Measurements from ENCODE around the gene CCDC187.

CCDC187 gene

DNA sequence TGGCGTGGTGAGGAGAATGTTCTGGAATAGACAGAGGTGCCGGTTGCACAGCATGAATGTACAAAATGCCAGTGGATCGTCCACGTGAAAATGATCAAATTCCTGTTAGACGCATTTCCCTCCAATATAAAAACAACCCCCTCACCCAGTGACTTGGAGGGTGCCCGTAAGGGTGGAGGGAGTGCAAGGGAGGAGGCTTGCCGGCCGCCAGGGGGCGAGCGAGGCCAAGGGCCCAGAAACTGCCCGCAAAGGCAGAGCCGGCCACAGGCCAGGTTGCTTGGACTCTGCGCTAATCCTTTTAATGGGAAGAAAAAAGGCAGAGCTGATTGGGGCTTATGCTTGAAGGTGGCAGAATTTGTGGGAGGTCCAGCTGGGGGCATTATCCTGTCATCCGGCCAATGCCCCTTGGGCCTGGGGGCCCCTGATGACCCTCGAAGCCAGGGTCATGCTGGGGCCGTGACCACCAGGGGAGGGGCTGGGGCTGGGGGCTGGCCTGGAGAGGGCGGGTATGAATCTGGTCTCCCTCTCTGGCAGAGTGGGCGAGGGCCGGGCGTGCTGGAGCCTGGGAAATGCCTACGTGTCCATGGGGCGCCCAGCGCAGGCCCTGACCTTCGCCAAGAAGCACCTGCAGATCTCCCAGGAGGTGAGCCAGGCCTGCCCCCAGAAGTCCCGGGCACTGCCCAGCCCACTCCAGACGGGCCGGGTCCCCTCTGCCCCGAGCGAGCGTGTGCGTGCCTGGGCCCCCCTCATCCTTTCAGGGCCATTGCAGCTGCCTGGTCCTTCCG is 35.5 kb upstream of the CCDC187 start:
- DNase-seq (ENCODE audit: low read depth in 2 of 2) = no peak

DNA sequence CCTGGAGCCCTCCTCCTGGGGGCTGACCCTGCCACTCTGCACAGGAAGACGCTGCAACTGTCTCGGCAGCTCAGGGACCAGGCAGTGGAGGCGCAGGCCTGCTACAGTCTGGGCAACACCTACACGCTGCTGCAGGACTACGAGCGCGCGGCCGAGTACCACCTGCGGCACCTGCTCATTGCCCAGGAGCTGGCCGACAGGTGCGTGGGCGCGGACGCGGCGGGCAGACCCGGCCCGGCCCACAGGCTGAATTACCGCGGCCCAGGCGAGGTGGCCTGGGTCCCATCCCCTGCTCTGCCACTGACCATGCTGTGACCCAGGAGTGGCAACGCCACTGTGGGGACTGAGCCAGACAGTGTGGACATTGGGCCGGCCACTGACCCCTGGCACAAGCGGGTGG is 34.6 kb upstream of the CCDC187 start:
- no peak for DNase-seq (ENCODE audit: low read depth in 2 of 2)

DNA sequence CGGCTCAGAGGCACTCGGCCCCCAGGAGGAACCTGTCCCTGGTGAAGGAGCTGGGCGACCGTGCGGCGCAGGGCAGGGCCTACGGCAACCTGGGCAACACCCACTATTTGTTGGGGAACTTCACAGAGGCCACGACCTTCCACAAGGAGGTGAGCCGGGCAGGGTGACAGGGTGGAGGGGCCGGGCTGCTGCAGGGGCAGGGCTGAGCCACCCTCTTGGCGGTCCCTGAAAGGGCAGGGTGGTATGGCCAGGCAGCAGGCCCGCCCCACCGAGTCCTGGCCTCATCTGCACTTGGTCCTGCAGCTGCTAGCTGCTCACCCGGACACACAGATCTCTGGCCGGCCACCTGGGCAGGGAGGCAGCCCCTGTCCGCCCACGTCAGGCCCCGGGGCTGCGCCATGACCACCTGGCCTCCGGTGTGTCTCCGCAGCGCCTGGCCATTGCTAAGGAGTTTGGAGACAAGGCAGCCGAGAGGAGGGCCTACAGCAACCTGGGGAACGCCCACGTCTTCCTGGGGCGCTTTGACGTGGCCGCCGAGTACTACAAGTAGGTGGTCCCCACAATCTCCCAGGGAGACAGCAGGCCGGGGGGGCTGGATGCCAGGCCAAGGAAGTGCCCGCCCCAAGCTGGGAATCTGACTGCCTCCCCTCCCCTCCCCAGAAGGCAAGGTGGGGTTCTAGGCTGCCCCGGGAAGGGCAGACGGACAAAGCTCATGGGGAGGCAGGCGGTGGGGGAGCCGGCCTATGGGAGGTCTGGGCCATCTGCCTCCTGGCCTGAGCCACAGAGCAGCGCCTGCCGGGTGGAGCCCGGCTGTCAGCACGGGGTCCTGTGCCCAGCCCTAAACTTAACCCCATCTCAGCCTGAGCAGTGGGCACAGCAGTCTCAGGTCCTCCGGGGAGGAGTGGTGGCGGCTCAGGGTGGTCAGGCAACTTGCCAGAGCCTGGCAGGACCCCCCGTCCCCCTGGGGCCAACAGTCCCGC is 33.8 kb upstream of the CCDC187 start:
- DNase-seq (ENCODE audit: low read depth in 2 of 2) = no peak

DNA sequence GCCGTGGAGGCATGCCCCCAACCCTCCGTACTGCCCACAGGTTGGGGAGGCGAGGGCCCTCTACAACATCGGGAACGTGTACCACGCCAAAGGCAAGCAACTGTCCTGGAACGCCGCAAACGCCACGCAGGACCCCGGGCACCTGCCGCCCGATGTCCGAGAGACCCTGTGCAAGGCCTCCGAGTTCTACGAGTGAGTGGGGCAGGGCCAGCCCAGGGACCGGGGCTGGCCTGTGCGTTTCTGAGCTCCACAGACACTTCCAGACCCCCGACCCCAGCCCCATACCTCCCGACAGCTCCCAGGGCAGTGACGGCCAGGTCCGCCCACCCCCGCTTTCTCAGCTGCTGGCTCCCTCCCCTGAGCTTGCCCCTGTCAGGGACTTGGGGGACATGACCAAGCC is 33.0 kb upstream of the CCDC187 start:
- DNase-seq (ENCODE audit: low read depth in 2 of 2) = no peak

DNA sequence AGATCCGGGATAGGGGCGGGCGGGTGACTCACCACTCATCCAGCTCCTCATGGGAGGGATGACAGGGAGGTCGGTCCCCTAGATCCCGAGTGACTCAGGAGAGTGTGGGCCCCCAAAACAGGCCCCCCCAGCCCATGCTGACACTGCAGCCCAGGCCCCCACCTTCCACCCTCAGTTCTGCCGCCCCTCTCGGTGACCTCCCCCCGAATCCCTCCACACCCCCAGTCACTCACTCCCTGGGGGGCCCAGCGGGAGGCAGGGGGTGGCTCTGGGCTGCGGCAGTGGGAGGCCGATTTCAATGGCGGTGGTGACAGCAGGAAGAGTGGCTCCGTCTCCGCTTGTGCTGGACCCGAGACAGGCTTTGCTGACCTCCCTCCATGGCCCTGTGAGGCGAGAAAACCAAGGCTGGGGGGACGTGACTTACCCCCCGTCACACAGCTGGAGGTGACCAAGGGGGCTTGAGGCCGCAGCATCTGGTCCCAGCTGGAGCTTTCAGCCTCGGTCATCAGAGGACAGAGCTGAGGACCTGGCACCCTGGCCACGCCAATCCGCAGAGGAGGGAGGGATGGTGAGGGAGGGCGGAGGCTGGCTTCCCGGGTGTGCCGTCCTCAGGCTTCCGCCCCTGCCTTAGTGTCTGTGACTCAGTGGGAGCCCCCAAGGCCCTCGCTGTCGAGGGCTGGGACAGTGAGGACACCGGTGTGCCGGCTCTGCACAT is 32.4 kb upstream of the CCDC187 start:
- no peak for DNase-seq (ENCODE audit: low read depth in 2 of 2)

DNA sequence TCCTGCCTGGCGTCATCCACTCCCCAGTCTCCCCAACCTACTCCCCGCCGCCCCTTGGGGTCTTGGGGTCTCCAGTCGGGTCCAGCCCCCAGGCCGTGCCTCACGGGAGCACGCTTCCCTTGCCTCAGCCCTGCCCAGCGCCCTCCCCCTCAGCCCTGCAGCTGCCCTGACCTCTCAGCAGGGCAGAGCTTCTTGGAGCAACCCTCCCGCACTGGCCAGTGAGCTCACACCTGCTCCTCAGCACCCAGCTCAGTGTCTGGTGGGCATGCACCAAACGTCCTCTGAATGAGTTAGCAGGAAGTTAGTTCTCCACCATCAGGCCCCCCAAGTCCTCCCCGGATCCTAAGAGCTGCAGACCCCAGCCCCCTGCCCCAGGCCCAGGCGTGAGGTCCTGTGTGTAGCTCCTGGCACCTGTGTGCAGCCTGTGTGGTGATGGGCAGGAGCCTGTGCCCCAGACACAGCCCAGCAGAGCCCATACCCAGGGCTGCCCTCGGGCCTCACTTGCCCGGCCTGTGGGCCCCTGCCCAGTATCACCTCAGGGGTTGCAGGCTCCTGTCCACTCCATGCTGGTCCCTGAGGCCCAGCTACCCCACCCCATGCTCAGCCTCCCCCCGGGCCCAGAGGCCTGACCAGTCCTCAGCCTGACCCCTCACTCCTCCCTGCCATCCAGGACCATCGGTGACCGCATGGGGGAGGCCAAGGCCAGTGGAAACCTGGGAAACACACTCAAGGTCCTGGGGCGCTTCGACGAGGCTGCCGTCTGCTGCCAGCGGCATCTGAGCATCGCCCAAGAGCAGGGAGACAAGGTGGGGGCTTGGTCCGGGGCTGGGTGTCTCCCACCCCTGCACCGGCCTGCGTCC is 31.6 kb upstream of the CCDC187 start:
- DNase-seq (ENCODE audit: low read depth in 2 of 2) = no peak

DNA sequence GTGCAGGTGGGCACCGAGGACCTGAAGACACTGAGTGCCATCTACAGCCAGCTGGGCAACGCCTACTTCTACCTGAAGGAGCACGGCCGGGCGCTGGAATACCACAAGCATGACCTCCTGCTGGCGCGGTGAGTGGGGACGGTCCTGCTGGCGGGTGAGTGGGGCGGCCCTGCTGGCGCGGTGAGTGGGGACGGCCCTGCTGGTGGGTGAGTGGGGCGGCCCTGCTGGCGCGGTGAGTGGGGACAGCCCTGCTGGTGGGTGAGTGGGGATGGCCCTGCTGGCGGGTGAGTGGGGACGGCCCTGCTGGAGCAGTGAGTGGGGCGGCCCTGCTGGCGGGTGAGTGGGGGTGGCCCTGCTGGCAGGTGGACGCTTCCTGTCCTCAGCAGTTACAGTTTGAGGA is 30.6 kb upstream of the CCDC187 start:
- DNase-seq (ENCODE audit: low read depth in 2 of 2) = no peak

DNA sequence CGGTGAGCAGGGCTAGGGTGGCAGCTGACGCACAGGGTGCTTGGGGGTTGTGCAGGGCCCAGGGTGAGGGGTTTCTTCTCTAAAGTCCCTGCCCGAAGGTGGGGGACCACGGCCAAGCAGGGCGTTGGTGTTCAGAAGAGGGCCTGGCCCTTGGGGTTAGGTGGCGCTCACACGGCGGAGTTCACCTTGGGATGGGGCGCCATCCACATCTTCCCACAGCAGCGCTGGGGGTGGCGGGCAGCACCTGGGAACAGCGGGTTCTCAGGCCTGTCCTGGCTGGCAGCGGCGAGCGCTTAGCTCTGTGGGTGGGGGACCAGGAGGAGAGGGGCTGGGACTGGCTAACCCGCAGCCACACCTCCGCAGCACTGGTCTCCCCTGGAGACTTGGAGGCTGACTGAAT is 29.6 kb upstream of the CCDC187 start:
- DNase-seq (ENCODE audit: low read depth in 2 of 2) = no peak

DNA sequence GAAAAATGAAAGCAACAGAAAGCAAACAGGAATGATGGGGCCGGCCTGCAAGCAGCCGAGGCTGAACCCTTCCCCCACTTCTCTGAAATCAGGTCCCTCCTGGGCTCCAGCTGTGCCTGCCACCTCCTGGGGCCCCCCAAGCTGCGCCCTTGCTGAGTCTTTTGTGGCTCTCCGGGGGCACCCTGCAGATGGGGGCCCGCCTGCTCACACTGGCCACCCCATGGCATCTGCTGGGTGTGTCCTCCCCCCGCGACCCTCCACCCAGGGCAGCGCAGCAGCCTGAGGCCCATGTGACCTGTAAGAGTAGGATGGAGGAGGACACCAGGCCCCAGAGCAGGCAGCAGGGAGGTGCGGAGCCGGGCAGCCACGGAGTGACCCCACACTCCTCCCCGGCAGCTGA is 29.2 kb upstream of the CCDC187 start:
- no peak for DNase-seq (ENCODE audit: low read depth in 2 of 2)

DNA sequence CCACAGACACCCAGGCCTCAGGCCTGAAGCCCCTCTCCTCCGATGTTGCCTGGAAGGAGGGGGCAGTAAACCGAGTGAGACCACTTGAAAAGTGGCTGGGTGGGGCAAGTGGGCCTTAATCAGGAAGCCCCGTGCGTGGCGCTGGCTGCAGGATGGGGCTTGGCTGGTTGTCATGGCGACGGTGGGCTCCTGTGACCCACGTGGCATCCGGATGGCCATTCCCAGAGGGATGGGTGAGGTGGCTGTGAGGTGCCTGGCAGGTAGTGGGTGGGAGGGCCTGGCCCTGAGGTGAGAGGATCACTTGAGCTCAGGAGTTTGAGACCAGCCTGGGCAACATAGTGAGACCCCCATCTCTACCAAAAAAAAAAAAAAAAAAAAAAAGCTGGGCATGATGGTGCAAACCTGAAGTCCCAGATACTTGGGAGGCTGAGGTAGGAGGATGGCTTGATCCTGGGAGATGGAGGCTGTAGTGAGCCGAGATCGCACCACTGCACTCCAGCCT is 28.6 kb upstream of the CCDC187 start:
- no peak for DNase-seq (ENCODE audit: low read depth in 2 of 2)

DNA sequence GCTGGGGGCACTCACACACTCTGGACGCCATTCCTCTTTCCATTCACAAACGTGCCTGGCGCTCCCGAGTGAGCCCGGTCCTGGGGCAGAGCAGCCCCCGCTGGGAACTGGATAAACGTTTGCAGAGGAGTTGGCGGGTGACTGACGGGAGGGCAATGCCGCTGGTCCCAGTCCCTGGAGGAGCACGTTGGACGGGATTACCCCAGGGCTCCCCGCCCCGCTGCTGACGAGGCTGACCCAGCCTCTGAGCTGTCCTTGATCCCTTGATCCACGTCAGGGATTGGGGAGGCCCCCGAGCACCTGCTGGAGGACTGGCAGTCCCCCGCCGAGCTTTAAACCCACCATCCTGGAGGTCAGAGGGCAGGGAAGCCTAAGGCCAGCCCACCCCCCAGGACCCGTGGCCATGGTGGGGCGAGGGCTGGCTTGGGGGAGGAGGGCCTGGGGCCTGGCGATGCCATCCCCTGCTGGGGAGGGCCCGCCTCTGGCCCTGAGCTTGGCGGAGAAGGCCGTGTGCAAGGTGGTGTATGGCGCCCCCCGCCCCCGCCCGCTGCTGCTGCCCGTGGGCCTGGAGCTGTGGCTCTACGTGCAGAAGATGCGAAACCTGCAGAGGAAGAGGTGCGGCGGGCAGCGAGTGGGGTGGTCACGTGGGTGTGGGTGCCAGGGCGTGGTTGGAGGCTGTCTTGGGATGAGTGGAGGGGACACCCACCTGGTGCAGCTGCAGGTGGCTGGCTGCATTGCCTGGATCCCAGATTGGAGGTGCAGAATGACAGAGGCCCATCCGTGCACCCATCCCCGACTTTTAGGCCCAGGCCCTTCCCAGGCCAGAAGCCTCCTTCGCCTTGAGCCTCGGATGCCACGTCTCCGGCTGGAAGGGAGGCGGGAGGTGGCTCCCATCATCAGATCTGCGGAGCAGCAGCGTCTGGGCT is 27.9 kb upstream of the CCDC187 start:
- DNase-seq (ENCODE audit: low read depth in 2 of 2) = no peak

DNA sequence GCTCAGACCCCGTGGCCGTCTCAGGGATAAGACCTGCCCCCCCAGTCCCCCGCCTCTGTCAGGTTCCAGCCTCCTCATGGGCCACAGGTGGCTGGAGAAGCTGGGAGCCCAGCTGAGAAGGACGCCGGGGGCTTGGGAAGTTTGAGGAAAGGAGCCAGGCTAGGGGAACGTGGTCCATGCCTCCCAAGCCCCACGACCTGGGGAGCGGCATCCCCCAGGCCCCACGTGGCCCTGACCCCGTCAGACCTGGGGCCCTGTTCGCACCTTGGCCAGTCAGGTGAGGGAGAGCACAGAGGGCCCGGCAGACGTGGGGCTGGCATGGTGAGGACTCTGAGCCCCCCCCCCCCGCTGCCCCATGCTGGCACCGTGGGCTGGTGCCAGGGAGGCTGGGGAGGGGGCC is 27.1 kb upstream of the CCDC187 start:
- DNase-seq (ENCODE audit: low read depth in 2 of 2) = no peak

DNA sequence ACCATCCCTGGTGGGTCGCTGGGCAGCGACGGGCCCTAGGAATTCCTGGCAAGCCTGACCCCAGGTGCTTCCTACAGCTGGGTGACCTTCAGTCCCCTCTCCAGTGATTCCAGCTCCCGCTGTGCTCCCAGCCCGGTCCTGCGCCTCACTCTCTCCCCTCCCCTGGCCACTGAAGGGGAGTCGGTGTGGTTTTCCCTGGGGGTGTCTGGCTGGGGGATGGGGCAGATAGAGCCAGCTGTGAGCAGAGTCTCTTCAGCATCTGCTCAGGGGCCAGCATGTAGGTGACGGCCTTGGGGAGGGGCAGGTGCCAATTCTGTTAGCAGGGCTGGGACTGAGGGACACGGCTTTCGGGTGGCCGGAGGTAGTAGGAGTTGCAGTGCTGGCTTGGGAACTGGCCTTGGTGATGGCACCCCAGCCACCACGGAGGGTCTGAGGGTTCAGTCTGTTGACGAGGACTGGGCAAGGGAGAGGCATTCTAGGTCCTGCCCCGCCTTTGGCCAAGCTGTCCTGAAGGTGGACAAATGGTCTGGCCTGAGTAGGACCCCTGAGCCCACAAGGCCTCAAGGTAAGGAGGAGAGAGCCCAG is 26.6 kb upstream of the CCDC187 start:
- DNase-seq (ENCODE audit: low read depth in 2 of 2) = no peak

DNA sequence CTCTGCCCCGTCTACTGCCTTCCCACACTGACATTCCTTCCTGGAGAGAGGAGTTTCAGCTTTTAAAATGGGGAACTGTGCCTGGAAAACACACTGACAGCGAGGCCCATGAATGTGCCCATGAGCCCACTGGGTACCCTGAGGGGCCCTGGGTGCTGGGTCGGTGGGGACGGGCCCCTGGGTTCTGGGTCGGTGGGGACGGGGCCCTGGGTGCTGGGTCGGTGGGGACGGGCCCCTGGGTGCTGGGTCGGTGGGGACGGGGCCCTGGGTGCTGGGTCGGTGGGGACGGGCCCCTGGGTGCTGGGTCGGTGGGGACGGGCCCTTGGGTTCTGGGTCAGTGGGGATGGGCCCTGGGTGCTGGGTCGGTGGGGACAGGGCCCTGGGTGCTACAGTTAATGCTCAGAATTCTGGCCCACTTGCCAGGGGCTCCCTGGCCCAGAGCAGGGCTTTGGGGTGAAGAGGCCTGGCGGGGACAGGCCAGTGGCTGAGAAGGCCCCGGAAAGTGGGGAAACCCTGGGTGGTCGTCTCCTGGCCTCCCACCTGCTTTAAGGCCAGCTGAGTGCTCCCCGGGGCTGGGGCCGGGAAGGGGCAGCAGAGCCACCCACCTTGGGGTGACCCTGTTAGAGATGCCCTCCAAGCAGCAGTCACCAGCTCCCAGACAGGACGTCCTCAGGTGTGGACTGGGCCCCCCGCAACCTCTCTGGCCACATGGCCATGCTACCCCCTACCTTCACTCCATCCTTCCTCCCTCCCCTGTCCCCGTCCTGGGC is 25.9 kb upstream of the CCDC187 start:
- no peak for DNase-seq (ENCODE audit: low read depth in 2 of 2)

DNA sequence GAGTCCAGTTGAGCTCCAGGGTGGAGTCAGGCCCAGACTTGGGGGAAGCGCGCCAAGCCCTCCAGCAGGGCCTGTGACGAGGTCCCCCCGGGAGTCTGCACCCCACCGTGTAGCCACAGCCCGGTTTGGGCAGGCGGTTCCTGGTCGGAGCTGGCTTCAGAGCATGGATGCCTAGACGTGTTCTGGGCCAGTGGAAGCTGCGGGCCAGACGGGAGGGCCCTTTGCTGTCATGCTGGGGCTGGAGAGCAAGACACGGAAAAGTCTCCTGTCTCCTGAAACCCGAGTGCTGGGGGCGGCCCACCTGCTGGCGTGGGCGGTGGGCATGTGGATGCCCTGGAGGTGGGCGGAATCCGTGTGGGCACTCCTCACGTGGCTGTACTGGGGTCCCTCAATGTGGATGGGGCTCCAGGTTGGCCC is 25.3 kb upstream of the CCDC187 start:
- no peak for DNase-seq (ENCODE audit: low read depth in 2 of 2)

DNA sequence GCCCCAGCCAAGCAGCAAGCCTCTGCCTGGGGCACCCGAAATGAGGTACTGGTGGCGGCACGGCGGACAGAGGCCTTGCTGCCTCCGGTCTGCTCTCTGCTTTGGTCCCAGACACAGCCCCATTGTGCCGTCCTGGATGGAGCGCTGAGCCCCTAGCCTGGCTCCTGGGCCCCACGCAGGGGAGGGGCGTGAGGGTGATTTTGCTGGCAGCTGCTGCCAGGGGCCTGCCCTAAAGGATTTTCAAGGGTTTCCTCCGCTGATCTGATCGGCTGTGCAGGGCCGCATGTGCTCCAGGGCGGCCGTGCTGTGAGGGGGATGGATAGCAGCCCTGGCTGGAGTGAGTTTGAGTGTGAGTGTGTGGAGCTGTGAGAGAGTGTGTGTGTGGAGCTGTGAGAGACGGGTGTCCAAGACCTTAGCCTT is 24.7 kb upstream of the CCDC187 start:
- no peak for DNase-seq (ENCODE audit: low read depth in 2 of 2)

DNA sequence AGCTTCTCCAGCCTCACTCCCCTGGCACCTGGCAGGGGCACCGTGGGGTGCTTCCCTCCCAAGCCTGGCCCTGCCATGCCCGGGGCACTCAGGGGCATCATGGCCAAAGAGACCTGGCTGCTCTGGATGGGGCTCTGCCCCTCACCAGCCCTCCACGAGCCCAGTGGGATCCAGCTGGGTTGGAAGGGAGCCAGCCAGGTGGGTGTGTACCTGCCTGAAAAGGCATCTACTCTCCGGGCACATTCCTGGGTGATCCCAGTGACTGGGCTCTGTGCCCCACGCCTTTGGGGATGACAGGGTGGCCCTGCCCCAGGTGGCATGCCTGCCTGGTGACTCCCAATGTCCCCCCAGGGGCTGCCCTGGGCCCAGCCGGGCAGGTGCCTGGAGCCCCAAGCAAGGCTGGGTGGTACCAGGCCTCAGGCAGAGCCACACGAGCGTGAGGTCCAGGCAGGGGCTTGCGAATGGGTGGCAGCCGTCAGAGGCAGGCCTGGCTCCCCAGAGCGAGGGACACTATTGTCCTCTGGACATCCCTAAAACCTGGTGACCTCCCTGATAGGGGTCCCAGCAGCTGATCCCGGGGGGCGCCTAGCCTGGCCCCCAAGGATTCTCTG is 24.2 kb upstream of the CCDC187 start:
- no peak for DNase-seq (ENCODE audit: low read depth in 2 of 2)

DNA sequence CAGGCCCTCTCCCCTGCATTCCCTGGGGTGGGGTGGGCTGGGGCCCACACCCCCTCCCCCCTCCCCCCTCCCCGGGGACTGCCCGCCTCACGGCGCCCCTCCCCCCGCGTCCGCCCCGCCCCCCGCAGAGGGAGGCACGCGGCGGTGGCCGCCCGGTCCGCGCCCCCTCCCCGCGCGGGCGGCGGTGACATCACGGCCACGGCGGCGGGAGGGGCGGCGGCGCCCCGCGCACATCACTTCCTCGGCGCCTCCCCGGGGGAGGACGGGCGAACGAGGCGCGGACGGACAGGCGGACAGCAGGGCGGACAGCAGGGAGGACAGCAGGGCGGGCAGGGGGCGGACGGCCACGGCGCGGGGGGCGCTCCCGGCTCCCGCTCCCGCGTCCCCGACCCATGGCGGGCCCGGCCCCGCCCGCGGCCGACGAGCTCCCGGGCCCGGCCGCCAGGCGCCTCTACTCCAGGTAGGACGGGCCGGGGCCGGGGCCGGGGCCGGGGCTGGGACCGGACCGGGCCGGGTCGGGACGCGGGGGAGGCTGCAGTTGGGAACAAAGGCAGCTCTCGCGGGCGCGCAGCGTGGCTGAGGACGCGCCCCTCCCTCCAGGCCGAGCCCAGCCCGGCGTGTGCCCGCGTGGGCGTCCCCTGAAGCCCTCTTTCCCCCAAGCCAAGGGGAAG is 23.5 kb upstream of the CCDC187 start, which contains the start of gene GPSM1:
GPSM1 (plus strand) TSS at position 236 of the 671 bp plus-strand sequence; CDS start at position 393, 157 bp downstream.
- peak in 1 of 2 donors; percentile 26 for DNase-seq (ENCODE audit: low read depth in 2 of 2)

Data from stimulated activated CD4-positive, alpha-beta T cell treated with anti-CD3 and anti-CD28 coated beads, Interleukin-4, amount 100 ng/mL, for 48 hours (primary cell).